Thoracic aorta (tissue), 2 donors: ENCODE measurements around the gene CDH12. TPM values are rescaled to one million over a fixed set of nuclear protein-coding genes. Genes with fewer than 3 reads are reported as not detected.

Experiments
- ATAC-seq: fragments of 150-250 bp; one replicate; pipeline ENCODE4 v1.8.0; 2017; ENCODE audit warnings: low read depth; ENCODE audit not compliant: insufficient number of reproducible peaks, low FRiP score
- DNase-seq: peaks from one replicate; pipeline ENCODE4 v3.0.0-alpha.2; 2020; ENCODE audit warnings: low spot score
- H3K27ac ChIP-seq, 2 donors: fragments of 200-600 bp; sonication (generic); 1 replicate in 1 of 2; 2 replicates in 1 of 2; pipeline ENCODE4 v1.5.1; 2016; ENCODE audit warnings: mild to moderate bottlenecking in 2 of 2, moderate library complexity in 2 of 2
- H3K27me3 ChIP-seq: fragments of 200-600 bp; sonication (generic); replicated peaks from 2 replicates; pipeline ENCODE4 v1.6.0; 2016; ENCODE audit warnings: mild to moderate bottlenecking; ENCODE audit not compliant: insufficient read depth
- H3K36me3 ChIP-seq: fragments of 200-600 bp; sonication (generic); one replicate; pipeline ENCODE4 v1.5.1; 2016
- H3K4me1 ChIP-seq, 2 donors: fragments of 200-600 bp; sonication (generic); 1 replicate in 1 of 2; 2 replicates in 1 of 2; pipeline versions ENCODE4 v1.5.1 to v1.6.0; 2016; ENCODE audit warnings: low read depth in 2 of 2, mild to moderate bottlenecking in 1 of 2; ENCODE audit not compliant: control insufficient read depth in 1 of 2
- H3K4me3 ChIP-seq: fragments of 200-600 bp; sonication (generic); 2 replicates; pipeline ENCODE4 v1.5.1; 2016; ENCODE audit warnings: mild to moderate bottlenecking
- H3K9me3 ChIP-seq: fragments of 200-600 bp; sonication (generic); 2 replicates; pipeline ENCODE4 v1.5.1; 2016
- total RNA-seq, 2 donors: library from RNA; depleted of rRNA; stranded (reverse); fragments of >200 nt; gene quantifications; one replicate each; pipeline versions ENCODE4 v1.1.0 to v1.2.3, GENCODE V29; 2016
- TF ChIP-seq, protein P1 (sequence below): fragments of 200-600 bp; sonication (generic); IDR thresholded peaks from one replicate; pipeline ENCODE4 v1.5.1; 2019; ENCODE audit warnings: antibody characterized with exemption

CDH12 gene
- total RNA-seq, 2 donors from 2014 or later, result not detected

DNA sequence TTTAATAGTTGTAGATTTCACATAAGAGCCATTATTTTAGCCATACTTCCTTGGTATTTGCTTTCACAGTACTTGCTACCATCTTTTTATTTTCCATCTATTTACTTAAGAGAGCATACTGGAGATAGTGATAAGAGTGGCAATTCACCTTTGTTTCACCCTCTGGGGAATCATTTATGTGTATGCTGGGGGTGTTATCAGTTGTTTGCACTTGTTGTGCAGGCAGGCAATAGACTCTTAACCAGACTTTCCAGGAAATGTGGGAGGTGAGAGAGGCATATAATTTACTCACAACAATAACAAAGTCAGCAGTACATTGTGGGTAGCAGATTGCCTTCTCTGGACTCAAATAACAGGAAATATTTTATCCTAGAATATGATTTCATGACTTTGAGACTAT lies 1018.3 kb downstream of the CDH12 start:
- DNase-seq (no peak), ATAC-seq (no peak)
- no peak overlapping the region for H3K27ac ChIP-seq
- H3K27me3 ChIP-seq, result no peaks in the 10 kb centered on the region
- no peaks in the 10 kb centered on the region for H3K36me3 ChIP-seq
- TF ChIP-seq, protein P1, sequence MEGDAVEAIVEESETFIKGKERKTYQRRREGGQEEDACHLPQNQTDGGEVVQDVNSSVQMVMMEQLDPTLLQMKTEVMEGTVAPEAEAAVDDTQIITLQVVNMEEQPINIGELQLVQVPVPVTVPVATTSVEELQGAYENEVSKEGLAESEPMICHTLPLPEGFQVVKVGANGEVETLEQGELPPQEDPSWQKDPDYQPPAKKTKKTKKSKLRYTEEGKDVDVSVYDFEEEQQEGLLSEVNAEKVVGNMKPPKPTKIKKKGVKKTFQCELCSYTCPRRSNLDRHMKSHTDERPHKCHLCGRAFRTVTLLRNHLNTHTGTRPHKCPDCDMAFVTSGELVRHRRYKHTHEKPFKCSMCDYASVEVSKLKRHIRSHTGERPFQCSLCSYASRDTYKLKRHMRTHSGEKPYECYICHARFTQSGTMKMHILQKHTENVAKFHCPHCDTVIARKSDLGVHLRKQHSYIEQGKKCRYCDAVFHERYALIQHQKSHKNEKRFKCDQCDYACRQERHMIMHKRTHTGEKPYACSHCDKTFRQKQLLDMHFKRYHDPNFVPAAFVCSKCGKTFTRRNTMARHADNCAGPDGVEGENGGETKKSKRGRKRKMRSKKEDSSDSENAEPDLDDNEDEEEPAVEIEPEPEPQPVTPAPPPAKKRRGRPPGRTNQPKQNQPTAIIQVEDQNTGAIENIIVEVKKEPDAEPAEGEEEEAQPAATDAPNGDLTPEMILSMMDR, result no peak
- no peaks in the 10 kb centered on the region for H3K9me3 ChIP-seq
- H3K4me1 ChIP-seq, result no peaks in the 10 kb centered on the region
- no peak overlapping the region for H3K4me3 ChIP-seq

DNA sequence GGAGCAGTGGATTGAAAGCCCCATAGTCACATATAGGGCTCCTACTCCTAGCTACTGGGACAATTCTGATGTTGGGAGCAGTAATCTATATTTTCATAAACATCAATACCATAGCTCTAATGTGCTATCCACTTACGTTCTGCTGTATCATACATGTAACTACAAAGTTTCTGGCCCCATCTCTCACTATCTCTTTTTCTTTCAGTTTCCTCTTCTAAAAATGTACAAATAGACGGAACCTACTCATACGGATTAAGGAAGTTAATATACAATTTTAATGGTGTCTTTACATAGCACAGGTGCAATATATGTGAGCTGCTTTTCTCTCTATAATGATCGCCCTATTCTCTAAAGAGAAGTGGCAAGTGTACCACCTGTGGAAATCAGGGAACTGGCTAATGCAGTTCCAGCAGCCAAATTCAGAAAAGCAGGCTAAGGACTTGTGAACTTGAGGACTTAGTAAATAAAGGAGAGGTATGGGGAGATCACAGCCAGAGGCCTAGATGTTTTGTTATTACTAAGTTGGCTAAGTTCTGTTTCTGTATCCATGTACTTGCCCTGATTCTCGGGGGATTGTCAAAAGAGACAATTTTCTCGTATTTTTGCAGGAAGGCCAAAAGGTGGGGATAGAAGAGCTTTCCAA lies 1021.9 kb downstream of the CDH12 start:
- ATAC-seq (peak; percentile 36), DNase-seq (no peak)

DNA sequence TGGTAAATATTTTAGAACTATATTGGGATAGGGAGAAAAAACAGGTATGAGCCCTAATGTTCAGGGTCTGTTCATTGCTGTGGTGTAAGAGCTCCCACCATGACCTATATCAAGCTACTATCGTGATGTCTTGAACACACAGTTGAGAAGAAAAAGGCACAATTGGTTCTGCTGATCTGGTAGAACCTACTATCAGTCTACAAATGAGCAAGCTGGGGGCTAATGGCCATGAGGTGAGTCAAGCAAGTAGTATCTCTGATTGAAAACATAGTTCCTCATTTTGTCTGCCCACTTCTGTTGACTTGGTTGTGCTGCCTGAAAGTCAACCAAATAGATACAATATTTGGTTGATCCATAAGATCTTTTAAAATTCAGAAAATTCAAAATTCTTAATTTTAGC lies 1026.3 kb downstream of the CDH12 start:
- H3K27me3 ChIP-seq, result no peaks in the 10 kb centered on the region
- no peaks in the 10 kb centered on the region for H3K9me3 ChIP-seq
- no peak overlapping the region for H3K27ac ChIP-seq
- no peaks in the 10 kb centered on the region for H3K36me3 ChIP-seq
- DNase-seq, result no peak
- no peaks in the 10 kb centered on the region for H3K4me1 ChIP-seq
- TF ChIP-seq, protein P1, result no peak
- no peak for ATAC-seq
- H3K4me3 ChIP-seq, result no peak overlapping the region

More for the DNA sequence above, 1021.9 kb downstream of the CDH12 start:
- no peak overlapping the region for H3K27ac ChIP-seq
- no peaks in the 10 kb centered on the region for H3K27me3 ChIP-seq
- H3K4me1 ChIP-seq, result no peaks in the 10 kb centered on the region
- TF ChIP-seq, protein P1, result no peak
- H3K4me3 ChIP-seq, result no peak overlapping the region
- no peaks in the 10 kb centered on the region for H3K36me3 ChIP-seq
- H3K9me3 ChIP-seq, result no peaks in the 10 kb centered on the region

DNA sequence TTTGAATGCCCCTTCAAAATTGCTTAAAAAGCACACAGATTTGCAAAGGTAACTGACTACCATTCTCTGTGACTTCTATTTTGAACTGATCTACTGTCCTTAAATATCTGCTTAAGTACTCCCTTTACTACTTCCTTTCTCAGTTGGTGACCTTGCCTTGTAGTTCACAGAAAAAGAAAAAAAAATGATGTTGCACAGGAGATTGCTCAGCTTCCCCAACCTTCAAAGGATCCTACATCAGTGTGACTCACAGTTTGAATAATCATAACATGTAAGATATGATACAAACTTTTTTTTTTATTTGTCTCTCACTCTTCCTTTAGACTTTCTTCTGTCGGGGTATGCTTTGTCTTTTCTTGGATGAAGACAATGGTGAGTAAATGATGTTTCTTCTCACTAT lies 1029.6 kb downstream of the CDH12 start:
- no peak overlapping the region for H3K4me3 ChIP-seq
- no peaks in the 10 kb centered on the region for H3K36me3 ChIP-seq
- no peaks in the 10 kb centered on the region for H3K4me1 ChIP-seq
- DNase-seq, result no peak
- ATAC-seq, result no peak
- no peaks in the 10 kb centered on the region for H3K9me3 ChIP-seq
- H3K27ac ChIP-seq, result no peak overlapping the region
- TF ChIP-seq, protein P1, result no peak
- H3K27me3 ChIP-seq, result no peaks in the 10 kb centered on the region

DNA sequence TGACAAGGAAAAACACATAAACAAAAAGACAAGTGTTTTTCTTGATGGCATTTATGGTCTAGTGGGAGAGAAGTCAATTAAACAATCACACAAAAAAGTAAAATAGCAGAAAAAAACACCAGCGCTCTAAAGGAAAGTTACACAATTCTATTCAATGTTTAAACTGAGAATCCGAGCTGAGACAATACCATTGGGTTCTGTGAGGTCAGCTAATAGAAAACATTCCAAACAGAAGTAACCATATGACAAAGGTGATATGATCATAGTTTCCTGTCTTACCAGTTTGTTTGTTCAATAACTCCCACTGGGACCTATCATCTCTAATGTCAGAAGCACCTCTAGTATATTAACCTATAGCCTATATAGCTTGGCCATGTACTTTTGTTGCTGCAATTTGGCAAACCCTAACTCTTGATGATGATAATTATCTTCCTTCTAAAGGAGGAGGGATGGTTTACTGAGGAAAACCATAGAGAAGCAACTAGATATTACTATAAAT lies 1030.0 kb downstream of the CDH12 start:
- no peak for DNase-seq
- H3K9me3 ChIP-seq, result no peaks in the 10 kb centered on the region
- no peaks in the 10 kb centered on the region for H3K27me3 ChIP-seq
- ATAC-seq, result no peak
- H3K4me3 ChIP-seq, result no peak overlapping the region
- no peak overlapping the region for H3K27ac ChIP-seq
- H3K36me3 ChIP-seq, result no peaks in the 10 kb centered on the region
- no peaks in the 10 kb centered on the region for H3K4me1 ChIP-seq
- TF ChIP-seq, protein P1, result no peak
